ENCODE data around the gene MAN1C1. TPM values are rescaled to one million over a fixed set of nuclear protein-coding genes. Genes with fewer than 3 reads are reported as not detected.
"Not testable (repeated sequence)": the region's sequence is repeated elsewhere in the genome, so short reads cannot be mapped to it uniquely, and the experiment has no call there.

MAN1C1 gene
- polyA plus RNA-seq, 3 donors = 15.6 to 16.9 (median 16.9) TPM

- DNase-seq = no peak
Measured at GRCh38 chr1:25651824-25652741, 35.5 kb downstream of the MAN1C1 start.

DNA sequence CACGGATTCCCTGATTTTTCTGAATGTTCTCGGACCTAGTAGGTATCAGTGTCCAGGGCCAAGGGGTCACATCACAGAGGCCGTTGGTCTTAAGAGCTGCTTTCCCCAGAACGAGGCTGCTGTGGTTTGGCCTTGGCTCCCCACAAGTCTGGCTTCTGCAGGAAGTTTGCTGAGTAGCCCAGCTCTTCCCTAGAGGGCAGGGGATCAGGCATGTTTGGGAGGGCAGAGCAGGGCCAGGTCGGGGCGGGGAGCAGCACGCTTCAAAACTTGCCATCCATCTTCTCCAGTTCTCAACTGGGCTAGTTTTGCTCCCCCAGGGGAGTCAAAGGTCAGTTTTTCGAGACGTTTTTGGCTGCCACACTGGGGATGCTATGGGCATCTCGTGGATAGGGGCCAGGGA lies 37.0 kb downstream of the MAN1C1 start:
- no peak for DNase-seq

DNA sequence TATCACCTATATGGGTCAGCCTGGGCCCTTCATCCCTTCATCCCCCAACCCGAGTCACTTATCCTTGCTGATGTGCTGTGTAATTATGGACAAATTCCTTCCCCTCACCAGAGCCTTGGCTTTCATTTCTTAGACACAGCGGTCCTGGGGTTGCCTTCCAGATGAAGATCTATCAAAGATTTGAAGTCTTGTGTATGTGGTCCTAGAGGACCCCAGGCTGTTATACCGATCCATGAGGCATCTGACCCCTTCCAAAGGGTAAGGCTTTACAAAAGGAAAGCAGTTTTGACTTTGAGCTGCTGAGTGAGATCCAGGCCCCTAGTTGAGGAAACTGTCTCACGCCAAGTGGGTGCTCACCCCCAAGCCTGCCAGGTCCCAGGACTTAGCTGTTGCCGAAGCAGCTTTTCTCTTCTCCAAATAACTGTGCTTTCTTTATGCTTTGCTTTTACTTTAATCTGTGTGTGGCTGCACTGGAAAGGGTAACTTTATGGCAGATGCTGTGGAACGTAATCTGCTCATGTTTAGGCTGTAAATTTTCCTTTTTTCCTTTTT lies 37.6 kb downstream of the MAN1C1 start:
- DNase-seq = no peak

- no peak for DNase-seq
Measured at GRCh38 chr1:25657121-25657882, 40.7 kb downstream of the MAN1C1 start.

DNA sequence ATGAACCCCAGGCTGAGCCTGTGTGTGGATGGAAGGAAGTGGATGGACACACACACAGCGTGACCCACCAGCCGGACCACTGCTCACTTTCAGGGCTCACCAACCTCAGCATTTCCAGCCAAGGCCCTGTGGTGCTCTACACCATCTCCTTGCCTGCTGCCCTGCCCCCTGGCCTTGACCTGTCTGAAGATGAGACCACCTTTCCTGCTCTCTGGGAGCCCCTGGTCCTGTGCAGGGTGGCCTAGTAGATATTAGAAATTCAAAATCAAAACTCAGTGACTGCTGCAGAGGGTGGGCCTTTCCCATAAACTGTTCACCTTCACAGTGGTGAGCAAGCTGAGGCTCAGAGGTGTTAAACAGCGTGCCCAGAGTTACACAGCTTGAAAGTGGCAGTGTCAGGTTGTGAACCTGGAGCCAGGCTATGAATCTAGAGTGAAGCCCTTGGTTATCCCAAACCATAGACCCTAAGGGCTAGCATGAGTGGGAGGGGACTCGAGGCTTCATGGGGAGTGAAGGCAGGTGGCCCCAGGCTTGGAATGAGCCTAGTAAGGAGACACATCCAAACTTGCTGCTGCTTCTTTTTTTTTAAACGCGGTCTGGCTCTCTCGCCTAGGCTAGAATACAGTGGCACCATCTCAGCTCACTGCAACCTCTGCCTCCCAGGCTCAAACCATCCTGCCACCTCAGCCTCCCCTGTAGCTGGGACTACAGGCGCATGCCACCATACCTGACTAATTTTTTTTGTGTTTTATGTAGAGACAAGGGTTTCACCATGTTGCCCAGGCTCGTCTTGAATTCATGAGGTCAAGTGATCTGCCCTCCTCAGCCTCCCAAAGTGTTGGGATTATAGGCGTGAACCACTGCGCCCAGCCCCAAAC lies 41.5 kb downstream of the MAN1C1 start:
- no peak for DNase-seq

DNA sequence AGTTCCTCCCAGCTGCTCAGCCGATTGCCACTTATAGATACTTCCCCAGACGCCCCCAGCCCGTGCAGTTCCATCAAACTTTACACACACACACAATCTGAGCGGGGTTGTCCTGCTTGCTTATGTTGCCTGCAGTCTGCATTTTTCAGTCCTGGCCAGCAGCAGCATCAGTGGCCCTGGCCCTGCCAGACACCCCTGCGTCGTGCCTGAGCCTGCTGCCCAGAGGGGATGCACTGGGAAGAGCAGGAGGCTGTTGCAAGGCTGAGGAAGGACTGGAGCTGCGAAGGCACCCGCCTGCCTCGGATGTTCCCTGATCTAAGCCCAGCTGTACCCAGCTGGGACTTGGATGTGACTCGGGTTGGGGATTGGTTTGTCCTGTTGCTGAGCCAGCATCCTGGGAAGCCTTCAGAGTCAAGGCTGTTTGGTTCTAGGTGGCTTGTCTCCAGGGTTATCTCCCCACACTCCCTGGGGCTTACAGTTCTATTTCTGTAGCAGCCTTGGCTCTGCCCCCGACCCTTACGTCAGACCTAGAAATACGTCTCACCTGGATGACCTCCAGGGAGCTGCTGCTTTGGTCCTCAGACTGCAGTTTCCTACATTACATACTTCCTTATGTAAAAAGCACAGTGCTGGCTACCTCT lies 42.3 kb downstream of the MAN1C1 start:
- DNase-seq = no peak

- no peak for DNase-seq
Measured at GRCh38 chr1:25661043-25661815, 44.6 kb downstream of the MAN1C1 start.

DNA sequence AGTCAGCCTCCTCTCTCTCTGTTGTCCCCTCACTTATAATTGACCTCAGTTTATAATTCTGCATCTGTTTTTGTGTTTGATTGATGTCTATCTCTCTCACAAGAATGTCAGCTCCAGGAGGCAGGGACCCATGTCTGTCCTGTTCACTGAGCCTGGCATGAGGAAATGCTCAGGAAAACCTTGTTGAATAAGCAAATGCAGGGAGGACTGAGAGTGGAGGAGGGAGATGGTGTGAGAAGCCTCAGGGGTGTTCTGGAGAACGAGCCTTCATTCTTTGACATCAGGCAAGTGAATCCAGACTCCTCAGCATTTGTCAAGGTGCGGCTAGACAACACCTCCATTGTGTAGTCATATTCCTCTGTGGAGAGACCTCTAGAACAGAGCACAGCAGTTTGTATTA lies 45.5 kb downstream of the MAN1C1 start:
- no peak for DNase-seq

GRCh38 chr1:25662959-25663358 lies 46.4 kb downstream of the MAN1C1 start:
- DNase-seq = not testable (repeated sequence)

DNA sequence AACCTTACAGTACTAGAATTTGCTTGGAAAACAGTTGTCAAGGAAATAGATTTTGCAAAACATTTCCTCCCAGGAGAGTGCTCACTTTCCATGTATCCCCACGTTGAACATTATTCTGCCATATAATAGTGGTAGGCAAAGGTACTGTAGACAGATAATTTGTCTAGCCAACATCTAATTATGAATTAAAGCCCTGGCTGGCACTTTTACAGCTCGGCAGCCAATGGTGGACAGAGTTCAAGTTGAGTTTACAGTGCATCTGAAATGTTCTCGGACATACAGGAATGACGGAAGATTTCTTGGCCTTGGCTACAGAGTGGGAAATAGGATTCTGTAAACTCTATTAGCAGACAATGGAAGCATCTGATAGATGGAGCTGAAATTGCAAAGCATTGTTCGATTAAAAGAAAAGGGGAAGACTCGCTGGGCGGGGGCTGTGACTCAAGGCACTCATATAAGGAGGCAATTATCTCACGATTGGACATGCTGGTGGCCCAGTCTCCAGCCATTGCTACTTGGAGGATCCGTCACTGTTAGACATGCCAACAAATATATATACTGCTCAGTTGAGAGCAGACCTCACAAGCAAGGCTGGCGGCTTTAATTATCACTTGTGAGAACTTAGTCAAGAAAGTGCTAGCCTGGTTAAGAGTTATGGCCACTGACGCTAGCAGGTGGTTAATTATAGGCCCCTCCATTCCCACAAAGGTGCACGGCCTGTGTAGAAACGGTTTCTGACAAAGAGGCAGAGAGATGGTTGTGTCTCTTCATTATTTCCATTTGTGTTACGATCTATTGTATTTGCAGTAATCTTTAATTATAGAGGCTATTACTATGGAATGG lies 48.0 kb downstream of the MAN1C1 start:
- DNase-seq = no peak

DNA sequence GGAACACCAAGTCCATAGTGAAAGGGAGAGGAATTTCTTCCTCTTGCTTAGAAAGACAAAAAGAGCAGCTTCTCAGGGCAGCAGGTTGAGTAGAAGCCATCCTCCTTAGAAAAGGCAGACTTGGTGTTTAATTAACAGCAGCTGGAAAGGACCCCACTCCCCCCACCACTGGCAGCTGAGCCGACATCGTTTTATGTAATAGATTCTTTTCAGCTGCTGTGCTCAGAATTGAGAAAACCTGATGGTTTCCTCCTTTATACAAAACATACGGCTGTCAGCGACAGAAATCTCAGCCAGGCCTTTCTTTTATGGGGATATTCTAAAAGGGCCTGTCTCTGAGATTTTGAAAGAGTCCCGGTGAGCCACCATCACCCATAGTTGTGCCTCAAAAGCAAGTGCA lies 49.9 kb downstream of the MAN1C1 start:
- no peak for DNase-seq

DNA sequence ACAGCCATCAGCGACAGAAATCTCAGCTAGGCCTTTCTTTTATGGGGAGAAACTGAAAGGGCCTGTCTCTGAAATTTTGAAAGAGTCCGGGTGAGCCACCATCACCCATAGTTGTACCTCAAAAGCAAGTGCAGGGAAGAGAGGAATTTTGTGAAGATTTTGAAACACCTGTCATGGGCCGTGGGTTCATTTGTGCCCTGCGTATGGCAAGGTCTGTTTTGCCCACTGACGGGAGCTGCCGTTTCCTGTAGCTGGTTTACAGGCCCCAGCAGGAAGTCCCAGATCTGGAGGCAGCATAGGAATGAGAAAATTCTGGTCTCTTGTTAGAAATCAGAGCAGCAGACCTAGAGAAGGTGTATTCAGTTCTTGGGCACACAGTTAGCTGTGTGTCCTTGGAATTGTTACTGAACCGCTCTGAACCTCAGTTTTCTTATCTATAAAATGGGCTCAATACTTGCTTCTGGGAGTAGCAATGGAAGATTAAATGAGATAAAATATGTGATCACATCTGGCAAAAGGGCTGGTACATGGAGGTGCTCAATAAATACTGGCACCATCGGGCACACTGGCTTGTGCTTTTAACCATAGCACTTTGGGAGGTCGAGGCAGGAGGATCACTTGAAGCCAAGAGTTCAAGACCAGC lies 52.5 kb downstream of the MAN1C1 start:
- DNase-seq = no peak

GRCh38 chr1:25669781-25670567 lies 53.4 kb downstream of the MAN1C1 start:
- no peak for DNase-seq

GRCh38 chr1:25671929-25672328 lies 55.3 kb downstream of the MAN1C1 start:
- no peak for DNase-seq

DNA sequence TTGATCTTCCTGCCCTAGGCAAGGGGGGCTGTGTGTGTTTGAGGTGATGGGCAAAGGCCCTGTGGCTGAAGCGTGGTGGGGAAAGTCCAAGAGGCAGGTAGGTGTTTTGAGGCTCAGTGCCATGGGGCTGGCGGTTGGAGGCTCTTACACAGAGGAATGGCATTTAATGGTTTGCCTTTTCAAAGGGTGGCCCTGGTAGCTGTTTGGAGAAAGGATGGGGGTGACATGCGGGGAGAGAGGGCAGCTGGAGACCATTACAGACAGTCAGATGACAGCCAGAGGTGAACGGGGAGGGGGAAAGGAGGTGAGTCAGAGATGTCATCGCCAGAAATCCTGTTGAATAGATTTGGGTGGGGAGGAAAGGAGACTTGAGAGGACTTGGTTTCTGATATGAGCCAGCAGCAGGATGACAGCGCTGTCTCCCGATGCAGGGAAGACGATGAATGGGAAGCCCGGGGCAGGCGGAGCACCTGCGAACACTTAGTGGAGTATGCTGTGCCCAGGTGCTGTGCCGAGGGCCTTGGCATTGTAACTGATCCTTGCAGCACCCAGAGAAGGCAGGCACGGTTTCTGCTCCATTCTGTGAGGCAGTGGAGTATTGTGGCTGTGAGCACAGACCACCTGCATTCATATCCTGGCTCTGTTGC lies 56.3 kb downstream of the MAN1C1 start:
- no peak for DNase-seq

- DNase-seq = no peak
Measured at GRCh38 chr1:25673456-25673855, 56.9 kb downstream of the MAN1C1 start.

GRCh38 chr1:25673962-25674806 lies 57.6 kb downstream of the MAN1C1 start:
- no peak for DNase-seq

Data from renal pelvis (tissue), 4 donors.